ENCODE data around the gene CAMTA1.

Gene CAMTA1

GRCh38 chr1:7495962-7496361 is 710.7 kb downstream of the CAMTA1 start:
- DNase-seq = no peak

DNA sequence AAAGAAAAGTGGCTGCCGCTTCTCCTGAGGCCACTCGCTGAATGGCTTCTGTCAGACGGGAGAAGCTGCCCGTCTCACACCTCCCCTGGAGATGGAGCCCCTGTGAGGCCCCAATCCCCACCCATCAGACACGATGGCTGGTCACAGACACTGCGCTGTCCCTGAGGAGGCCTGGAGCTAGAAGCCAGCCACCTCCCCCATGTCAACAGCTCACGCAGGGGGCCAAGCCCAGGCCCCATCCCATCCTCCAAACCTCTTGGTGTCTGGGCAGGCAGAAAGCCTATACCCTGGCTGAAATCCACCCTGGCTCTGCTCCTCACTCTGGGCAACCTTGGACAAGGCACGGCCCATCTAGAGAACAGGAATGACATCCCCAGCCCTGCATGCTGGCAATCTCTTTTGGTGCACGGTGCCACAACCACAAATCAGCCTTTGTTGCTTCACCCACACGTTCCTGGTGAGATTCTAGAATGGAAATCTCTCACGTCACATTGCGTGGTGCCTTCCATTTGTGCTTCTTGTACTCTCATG is 711.9 kb downstream of the CAMTA1 start:
- DNase-seq = no peak

DNA sequence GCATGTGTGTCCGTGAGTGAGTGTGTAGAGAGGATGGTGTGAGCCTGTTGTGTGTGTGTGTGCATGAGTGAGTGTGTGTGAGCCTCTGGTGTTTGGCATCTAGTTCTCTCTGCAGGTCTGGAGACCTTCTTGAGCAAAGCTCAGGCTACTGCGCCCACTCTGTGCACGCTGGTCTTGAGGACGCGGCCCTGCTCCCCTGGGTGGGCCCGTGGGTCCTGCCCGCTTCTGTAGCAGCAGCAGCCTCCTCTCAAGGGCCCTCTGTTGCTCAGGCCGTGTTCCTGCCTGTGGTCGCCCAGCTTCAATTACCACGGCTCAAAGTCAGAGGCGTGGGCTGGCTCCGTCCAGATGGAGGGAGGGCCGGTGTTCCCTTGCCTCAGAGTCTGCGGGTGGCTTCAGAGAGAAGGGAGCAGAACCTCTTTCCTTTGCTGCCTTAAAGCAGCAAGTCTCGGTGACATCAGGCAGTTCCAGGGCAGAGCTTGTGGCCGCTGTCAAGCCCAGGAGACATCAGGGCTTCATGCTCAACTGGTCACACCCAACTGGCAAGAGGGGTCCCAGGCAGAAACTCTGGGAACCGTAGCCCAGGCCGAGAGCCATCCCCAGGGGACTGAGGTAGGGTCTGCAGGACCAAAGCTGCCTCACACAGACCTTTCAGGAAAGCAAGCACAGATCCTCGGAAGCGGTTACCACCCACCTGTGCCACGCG is 715.3 kb downstream of the CAMTA1 start:
- DNase-seq = no peak

DNA sequence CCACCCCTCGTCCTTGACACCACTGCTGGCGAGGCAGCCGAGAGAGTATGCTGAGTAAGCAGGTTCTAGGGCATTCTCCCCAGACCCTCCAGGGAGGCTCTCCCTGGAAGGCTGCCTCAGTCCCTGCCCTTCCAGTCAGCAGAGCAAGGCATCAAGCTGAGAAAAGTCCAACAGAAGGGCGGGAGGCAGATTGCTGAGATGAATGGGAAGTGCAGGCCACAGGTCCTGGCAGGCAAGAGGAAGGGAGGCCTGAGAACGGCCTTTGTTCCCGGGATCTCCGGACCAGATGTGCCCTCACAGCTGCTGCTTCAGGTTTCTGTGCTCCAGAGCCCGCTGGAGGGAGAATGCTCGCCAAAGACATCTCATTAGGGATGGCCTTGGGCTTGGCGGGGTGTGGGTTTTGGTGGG is 715.8 kb downstream of the CAMTA1 start:
- no peak for DNase-seq

- DNase-seq = no peak
These were observed 716.7 kb downstream of the CAMTA1 start for GRCh38 chr1:7501723-7502603.

GRCh38 chr1:7503691-7504437 is 718.6 kb downstream of the CAMTA1 start:
- DNase-seq = no peak

- no peak for DNase-seq
These were observed 719.1 kb downstream of the CAMTA1 start for GRCh38 chr1:7504438-7504720.

- DNase-seq = no peak
These were observed 720.0 kb downstream of the CAMTA1 start for GRCh38 chr1:7505094-7505770.

GRCh38 chr1:7505771-7506453 is 720.7 kb downstream of the CAMTA1 start:
- no peak for DNase-seq

- DNase-seq = no peak
These were observed 721.4 kb downstream of the CAMTA1 start for GRCh38 chr1:7506454-7507284.

GRCh38 chr1:7507285-7508019 is 722.2 kb downstream of the CAMTA1 start:
- DNase-seq = no peak

DNA sequence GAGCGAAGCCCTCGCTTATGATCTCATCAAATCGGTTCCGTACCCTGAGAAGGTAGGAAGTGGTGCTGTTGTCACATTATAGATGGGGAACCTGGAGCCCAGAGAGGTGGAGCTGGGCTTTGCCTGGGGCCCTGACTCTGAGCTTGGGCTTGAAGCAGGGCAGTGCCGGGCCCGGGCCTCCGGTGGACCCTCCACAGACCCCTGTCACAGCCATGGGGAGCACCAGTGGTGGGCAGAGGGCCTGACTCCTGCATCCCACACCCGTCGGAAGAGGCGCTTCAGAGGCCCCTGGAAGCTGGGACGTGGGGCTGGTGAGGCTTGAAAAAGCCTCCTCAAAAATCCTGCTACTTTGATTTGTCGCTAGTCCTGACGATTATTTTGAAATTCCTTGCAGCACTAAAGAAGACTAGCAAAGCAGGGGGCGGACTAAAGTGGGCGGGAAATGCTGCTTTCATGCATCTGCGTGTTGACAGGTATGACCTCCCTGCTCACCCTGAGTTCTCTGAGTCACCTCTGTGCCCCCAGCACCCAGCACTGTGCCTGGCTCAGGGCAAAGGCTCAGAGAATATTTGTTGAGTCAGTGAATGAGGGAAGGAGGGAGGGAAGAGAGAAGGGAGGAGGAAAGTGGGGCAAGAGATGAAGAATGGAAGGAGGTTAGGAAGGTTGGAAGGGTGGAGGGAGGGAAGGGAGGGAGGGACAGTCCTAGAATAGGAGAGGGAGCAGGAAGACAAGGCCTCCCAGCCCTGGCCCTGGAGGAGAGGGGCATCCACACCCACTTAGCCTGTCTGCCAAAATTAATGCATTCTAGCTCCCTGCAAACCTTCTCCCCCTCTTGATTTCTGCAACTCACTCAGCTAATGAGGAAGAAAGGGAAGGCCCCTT is 723.0 kb downstream of the CAMTA1 start:
- no peak for DNase-seq

DNA sequence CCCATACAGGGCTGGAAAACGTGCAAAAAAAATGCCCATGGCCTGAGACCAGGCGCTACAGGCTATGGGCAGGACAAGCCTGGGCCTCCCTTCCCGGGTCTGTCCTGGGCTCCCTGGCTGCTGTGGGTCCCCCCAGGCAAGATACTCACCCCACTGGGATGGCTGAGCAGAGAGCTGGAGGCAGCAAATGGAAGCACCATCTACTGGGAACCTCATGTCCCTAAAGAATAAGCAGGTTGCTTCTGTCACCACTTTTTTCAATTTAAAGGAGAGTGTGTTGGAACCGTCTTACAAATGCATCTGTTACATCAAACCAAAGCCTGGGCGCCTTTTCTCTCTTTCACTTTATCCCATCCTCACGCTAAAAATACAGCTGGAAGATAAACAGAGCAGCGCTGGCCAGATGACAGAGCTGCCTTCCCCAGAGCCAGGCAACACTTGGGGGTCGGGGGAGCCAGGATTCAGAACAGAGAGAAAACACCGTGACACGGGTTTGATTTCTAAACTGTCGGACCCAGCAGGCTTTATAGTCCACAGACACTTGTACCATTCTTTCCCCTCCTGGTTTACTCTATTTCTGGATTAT is 723.8 kb downstream of the CAMTA1 start:
- DNase-seq = no peak

GRCh38 chr1:7509598-7509997 is 724.3 kb downstream of the CAMTA1 start:
- no peak for DNase-seq

GRCh38 chr1:7510389-7510931 is 725.2 kb downstream of the CAMTA1 start:
- no peak for DNase-seq

DNA sequence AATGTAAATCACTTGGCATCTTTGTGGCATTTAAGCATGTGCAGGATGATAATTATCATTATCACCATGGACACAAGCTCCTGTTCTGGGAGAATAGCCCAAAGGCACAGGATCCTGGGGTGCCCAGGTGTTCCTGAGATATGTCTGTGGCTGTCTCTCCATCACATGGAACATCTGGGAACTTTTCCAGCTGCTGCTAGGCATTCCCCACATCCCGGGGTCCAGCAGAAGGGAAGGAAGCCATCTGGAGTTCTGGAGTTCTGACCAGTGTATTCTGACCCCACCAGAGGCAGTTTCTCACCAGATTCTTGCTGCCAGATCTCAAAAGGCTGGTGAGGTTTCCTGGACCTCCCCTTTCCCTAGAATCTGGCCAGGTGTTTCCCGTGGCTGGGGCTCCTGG is 726.1 kb downstream of the CAMTA1 start:
- no peak for DNase-seq

DNA sequence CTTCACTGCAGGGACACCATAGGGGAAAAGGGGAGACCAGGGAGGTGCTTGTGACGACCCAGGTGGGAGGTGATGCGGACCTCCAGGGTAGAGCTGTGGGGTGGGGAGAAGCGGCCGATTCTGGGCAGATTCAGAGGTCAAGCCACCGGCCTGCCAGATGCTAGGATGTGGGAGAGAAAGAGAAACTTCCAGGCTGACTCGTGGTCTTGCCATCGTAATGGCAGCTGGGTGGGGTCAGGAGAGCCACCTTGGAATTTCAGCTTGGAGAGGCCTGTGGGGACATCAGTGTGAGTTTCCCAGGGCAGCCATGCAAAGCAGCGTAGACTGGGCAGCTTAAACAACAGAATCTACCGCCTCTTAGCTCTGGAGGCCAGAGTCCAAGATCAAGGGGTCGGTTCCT is 727.8 kb downstream of the CAMTA1 start:
- no peak for DNase-seq

- no peak for DNase-seq
These were observed 729.9 kb downstream of the CAMTA1 start for GRCh38 chr1:7515175-7515574.

DNA sequence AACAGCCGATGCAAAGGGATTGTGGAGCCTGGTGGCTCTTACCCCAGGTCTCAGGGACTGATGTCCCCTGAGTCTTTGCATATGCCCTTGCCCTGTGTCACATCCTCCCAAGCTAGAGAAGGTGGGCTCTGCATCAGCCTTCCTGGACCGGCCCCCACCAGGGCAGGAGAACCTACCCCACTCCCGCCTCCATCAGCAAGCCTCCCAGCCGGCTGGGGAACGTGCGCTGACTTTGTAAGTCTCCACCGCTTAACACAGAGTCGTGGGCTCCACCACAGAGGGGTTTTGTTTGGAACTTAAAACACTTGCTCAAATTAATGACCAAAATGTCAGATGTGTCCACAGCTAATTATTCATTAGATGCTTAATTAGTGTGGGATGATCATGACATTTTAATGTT is 730.6 kb downstream of the CAMTA1 start:
- no peak for DNase-seq

Measured in NCI-H446 treated with DMSO at 0.1 percent for 48 hours (cell line).